Measurements from ENCODE around the gene ESPNL.

The ESPNL gene

GRCh38 chr2:238094438-238095022 is 5.6 kb upstream of the ESPNL start:
- no peak for TF ChIP-seq EZH2 (optimal IDR thresholded peaks at IDR 0.05; ENCODE audit: low read depth, low read length)
- TF ChIP-seq, protein P1, sequence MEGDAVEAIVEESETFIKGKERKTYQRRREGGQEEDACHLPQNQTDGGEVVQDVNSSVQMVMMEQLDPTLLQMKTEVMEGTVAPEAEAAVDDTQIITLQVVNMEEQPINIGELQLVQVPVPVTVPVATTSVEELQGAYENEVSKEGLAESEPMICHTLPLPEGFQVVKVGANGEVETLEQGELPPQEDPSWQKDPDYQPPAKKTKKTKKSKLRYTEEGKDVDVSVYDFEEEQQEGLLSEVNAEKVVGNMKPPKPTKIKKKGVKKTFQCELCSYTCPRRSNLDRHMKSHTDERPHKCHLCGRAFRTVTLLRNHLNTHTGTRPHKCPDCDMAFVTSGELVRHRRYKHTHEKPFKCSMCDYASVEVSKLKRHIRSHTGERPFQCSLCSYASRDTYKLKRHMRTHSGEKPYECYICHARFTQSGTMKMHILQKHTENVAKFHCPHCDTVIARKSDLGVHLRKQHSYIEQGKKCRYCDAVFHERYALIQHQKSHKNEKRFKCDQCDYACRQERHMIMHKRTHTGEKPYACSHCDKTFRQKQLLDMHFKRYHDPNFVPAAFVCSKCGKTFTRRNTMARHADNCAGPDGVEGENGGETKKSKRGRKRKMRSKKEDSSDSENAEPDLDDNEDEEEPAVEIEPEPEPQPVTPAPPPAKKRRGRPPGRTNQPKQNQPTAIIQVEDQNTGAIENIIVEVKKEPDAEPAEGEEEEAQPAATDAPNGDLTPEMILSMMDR (IDR thresholded peaks at IDR 0.05; ENCODE audit: low read length), result no peak
- no peak for TF ChIP-seq EZH2phosphoT487 (IDR thresholded peaks at IDR 0.05; ENCODE audit: low read length)
- Histone ChIP-seq H3K4me2 (ENCODE audit: low read depth, low read length) (no peak overlapping the region), H3K79me2 (ENCODE audit: low read length) (no peaks in the 10 kb centered on the region)

DNA sequence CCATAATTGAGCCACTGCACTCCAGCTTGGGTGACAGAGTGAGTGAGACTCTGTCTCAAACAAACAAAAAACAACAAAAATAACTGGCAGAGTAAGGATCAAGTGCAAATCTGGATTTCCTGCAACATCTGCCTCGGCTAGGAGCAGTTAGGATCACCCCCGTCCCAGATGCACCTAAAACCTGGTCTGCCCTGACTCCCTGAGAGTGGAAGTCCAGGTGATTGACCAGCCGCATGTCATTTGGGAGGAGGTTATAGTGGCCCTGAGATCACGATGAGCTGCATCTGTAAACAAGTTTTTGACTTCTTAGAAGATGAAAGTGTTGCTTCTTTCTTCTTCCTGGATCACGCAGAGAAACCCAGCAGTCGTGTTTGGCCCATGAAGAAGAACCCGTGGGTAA is 5.0 kb upstream of the ESPNL start:
- TF ChIP-seq EZH2phosphoT487 (IDR thresholded peaks at IDR 0.05; ENCODE audit: low read length) (no peak), EZH2 (optimal IDR thresholded peaks at IDR 0.05; ENCODE audit: low read depth, low read length) (no peak)
- TF ChIP-seq, protein P1 (IDR thresholded peaks at IDR 0.05; ENCODE audit: low read length), result no peak
- no peaks in the 10 kb centered on the region for H3K9me2 ChIP-seq (replicated peaks; ENCODE audit: insufficient read depth, low read length)
- H3K36me3 ChIP-seq (replicated peaks; ENCODE audit: insufficient read depth, low read length), result no peaks in the 10 kb centered on the region
- no peaks in the 10 kb centered on the region for H3K79me2 ChIP-seq (ENCODE audit: low read length)
- H3F3A ChIP-seq (ENCODE audit: insufficient read depth, low read length), result no peaks in the 10 kb centered on the region
- no peak overlapping the region for H3K27ac ChIP-seq (ENCODE audit: low read length)
- no peak overlapping the region for H3K4me2 ChIP-seq (ENCODE audit: low read depth, low read length)
- no peak overlapping the region for H3K9ac ChIP-seq (ENCODE audit: low read length)
- no peaks in the 10 kb centered on the region for H3K9me3 ChIP-seq (replicated peaks; ENCODE audit: insufficient read depth, low read length)
- no peaks in the 10 kb centered on the region for H4K20me1 ChIP-seq (ENCODE audit: insufficient read depth, low read length)
- H3K4me1 ChIP-seq (ENCODE audit: low read length), result no peaks in the 10 kb centered on the region
- no peaks in the 10 kb centered on the region for H3K27me3 ChIP-seq (replicated peaks; ENCODE audit: insufficient read depth, low read length)
- DNase-seq, result no peak
- no peak overlapping the region for H2AFZ ChIP-seq (ENCODE audit: low read length)
- H3K4me3 ChIP-seq (ENCODE audit: low read length), result no peak overlapping the region

More at GRCh38 chr2:238094438-238095022, 5.6 kb upstream of the ESPNL start:
- Histone ChIP-seq H3F3A (ENCODE audit: insufficient read depth, low read length) (no peaks in the 10 kb centered on the region), H4K20me1 (ENCODE audit: insufficient read depth, low read length) (no peaks in the 10 kb centered on the region), H3K4me1 (ENCODE audit: low read length) (no peaks in the 10 kb centered on the region), H3K27me3 (replicated peaks; ENCODE audit: insufficient read depth, low read length) (no peaks in the 10 kb centered on the region), H3K36me3 (replicated peaks; ENCODE audit: insufficient read depth, low read length) (no peaks in the 10 kb centered on the region), H3K9ac (ENCODE audit: low read length) (no peak overlapping the region), H3K27ac (ENCODE audit: low read length) (no peak overlapping the region), H2AFZ (ENCODE audit: low read length) (no peak overlapping the region), H3K9me2 (replicated peaks; ENCODE audit: insufficient read depth, low read length) (no peaks in the 10 kb centered on the region), H3K9me3 (replicated peaks; ENCODE audit: insufficient read depth, low read length) (no peaks in the 10 kb centered on the region), H3K4me3 (ENCODE audit: low read length) (no peak overlapping the region)
- no peak for DNase-seq

GRCh38 chr2:238096311-238097011 is 3.7 kb upstream of the ESPNL start:
- H3K79me2 ChIP-seq (ENCODE audit: low read length), result no peaks in the 10 kb centered on the region
- H4K20me1 ChIP-seq (ENCODE audit: insufficient read depth, low read length), result no peaks in the 10 kb centered on the region

More at GRCh38 chr2:238096311-238097011, 3.7 kb upstream of the ESPNL start:
- Histone ChIP-seq H3F3A (ENCODE audit: insufficient read depth, low read length) (no peaks in the 10 kb centered on the region), H3K27me3 (replicated peaks; ENCODE audit: insufficient read depth, low read length) (no peaks in the 10 kb centered on the region), H3K4me3 (ENCODE audit: low read length) (no peak overlapping the region), H2AFZ (ENCODE audit: low read length) (no peak overlapping the region), H3K36me3 (replicated peaks; ENCODE audit: insufficient read depth, low read length) (no peaks in the 10 kb centered on the region), H3K9me3 (replicated peaks; ENCODE audit: insufficient read depth, low read length) (no peaks in the 10 kb centered on the region), H3K27ac (ENCODE audit: low read length) (no peak overlapping the region), H3K4me2 (ENCODE audit: low read depth, low read length) (no peak overlapping the region), H3K9ac (ENCODE audit: low read length) (no peak overlapping the region), H3K4me1 (ENCODE audit: low read length) (no peaks in the 10 kb centered on the region), H3K9me2 (replicated peaks; ENCODE audit: insufficient read depth, low read length) (no peaks in the 10 kb centered on the region)
- DNase-seq, result no peak
- no peak for TF ChIP-seq EZH2 (optimal IDR thresholded peaks at IDR 0.05; ENCODE audit: low read depth, low read length)
- TF ChIP-seq, protein P1 (IDR thresholded peaks at IDR 0.05; ENCODE audit: low read length), result no peak
- TF ChIP-seq EZH2phosphoT487 (IDR thresholded peaks at IDR 0.05; ENCODE audit: low read length), result no peak
